GM12892 (cell line): ENCODE results near the gene HNRNPK.

Source experiments
- POLR2A ChIP-seq: IDR thresholded peaks from 2 replicates; pipeline ENCODE4 v1.6.1; 2011; ENCODE audit warnings: low read depth, low read length, control low read depth
- POLR2AphosphoS5 ChIP-seq: IDR thresholded peaks from 2 replicates; pipeline ENCODE4 v1.6.1; 2011; ENCODE audit warnings: low read depth, low read length, control low read depth

GRCh38 chr9:83992407-83992806, 12.4 kb upstream of the HNRNPK start:
- no peak for TF ChIP-seq POLR2A
- TF ChIP-seq POLR2AphosphoS5, result no peak
